ENCODE results near the gene CRTC3.
A peak's percentile ranks its signal among the peaks of the same experiment; 100 is the strongest.

Gene CRTC3

GRCh38 chr15:90598031-90598577 is 68.4 kb downstream of the CRTC3 start:
- DNase-seq (ENCODE audit: low read depth), result peak; percentile 61
- peak overlapping the region; percentile 29 for H3K4me3 ChIP-seq (ENCODE audit: low read depth, low read length)
- TF ChIP-seq, protein P1, sequence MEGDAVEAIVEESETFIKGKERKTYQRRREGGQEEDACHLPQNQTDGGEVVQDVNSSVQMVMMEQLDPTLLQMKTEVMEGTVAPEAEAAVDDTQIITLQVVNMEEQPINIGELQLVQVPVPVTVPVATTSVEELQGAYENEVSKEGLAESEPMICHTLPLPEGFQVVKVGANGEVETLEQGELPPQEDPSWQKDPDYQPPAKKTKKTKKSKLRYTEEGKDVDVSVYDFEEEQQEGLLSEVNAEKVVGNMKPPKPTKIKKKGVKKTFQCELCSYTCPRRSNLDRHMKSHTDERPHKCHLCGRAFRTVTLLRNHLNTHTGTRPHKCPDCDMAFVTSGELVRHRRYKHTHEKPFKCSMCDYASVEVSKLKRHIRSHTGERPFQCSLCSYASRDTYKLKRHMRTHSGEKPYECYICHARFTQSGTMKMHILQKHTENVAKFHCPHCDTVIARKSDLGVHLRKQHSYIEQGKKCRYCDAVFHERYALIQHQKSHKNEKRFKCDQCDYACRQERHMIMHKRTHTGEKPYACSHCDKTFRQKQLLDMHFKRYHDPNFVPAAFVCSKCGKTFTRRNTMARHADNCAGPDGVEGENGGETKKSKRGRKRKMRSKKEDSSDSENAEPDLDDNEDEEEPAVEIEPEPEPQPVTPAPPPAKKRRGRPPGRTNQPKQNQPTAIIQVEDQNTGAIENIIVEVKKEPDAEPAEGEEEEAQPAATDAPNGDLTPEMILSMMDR (IDR thresholded peaks at IDR 0.05; ENCODE audit: low read depth, low read length, missing control alignments), result peak; percentile 37

DNA sequence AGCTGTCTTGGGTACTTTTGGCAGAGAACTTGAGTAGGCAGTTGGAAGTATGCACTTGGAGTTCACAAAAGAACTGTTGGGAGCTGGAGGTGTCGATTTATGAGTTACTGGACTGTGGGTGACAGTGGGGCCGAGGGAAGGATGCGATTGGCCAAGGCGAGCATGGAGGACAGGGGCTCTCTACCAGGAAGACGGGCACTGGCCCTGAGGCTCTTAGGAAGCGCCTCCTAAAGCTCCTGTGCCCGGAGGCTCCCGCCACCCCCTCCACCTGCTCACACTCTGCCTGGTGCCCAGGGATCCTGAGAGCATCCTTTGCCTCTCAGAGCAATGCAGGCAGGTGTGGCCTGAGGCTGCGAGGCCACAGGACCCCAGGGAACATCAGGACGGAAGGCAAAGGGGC is 69.0 kb downstream of the CRTC3 start:
- peak overlapping the region; percentile 29 for H3K4me3 ChIP-seq (ENCODE audit: low read depth, low read length)
- no peak for DNase-seq (ENCODE audit: low read depth)
- TF ChIP-seq, protein P1 (IDR thresholded peaks at IDR 0.05; ENCODE audit: low read depth, low read length, missing control alignments), result no peak

GRCh38 chr15:90599116-90599515 is 69.4 kb downstream of the CRTC3 start:
- H3K4me3 ChIP-seq (ENCODE audit: low read depth, low read length), result no peak overlapping the region; the same call in 1 of the 2 replicates
- DNase-seq (ENCODE audit: low read depth), result no peak
- TF ChIP-seq, protein P1 (IDR thresholded peaks at IDR 0.05; ENCODE audit: low read depth, low read length, missing control alignments), result no peak

GRCh38 chr15:90599644-90600043 is 69.9 kb downstream of the CRTC3 start:
- DNase-seq (ENCODE audit: low read depth), result no peak
- TF ChIP-seq, protein P1 (IDR thresholded peaks at IDR 0.05; ENCODE audit: low read depth, low read length, missing control alignments), result no peak

DNA sequence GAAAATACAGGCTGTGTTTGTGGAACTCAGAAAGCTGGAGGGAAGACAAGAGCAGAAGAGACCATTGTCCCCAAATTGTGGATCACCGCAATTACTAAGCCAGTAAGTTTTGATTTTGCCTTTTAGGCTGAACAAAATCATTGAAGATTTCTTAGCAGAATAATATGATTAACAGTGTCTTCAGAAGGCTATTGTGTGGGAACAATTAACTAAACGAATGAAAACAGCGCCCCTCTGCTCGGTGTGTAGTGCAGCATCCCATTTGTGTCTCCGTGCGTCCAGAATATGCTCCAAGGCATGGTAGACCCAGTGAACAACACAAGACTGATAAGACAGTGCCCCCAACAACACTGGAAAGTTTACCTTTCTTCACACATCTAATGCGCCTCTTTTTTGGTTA is 71.2 kb downstream of the CRTC3 start:
- TF ChIP-seq, protein P1 (IDR thresholded peaks at IDR 0.05; ENCODE audit: low read depth, low read length, missing control alignments), result no peak
- no peak overlapping the region for H3K4me3 ChIP-seq (ENCODE audit: low read depth, low read length)
- DNase-seq (ENCODE audit: low read depth), result no peak

More at GRCh38 chr15:90599644-90600043, 69.9 kb downstream of the CRTC3 start:
- no peak overlapping the region for H3K4me3 ChIP-seq (ENCODE audit: low read depth, low read length)

- TF ChIP-seq, protein P1 (IDR thresholded peaks at IDR 0.05; ENCODE audit: low read depth, low read length, missing control alignments), result peak; percentile 37
- H3K4me3 ChIP-seq (ENCODE audit: low read depth, low read length), result no peak overlapping the region
- no peak for DNase-seq (ENCODE audit: low read depth)
Measured at GRCh38 chr15:90603893-90604292, 74.2 kb downstream of the CRTC3 start.

DNA sequence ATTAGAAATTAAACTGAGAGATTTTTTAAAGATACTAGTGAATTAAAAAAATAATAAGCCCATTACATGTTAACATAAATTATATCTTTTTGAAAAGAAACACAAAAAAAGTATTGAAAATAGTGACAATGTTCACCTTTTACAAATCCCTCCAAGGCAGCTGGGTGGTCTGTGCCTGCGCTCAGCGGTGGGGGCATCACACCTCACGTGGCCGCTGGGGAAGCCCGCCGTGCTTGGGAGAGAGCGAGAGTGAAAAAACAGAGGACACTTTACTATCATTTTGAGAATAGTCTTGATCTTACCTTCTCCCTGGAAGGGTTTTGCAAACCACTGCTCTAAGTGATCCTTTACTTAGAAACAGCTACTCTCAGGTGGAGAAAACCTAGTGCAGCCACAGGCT is 76.9 kb downstream of the CRTC3 start:
- DNase-seq (ENCODE audit: low read depth), result no peak
- TF ChIP-seq, protein P1 (IDR thresholded peaks at IDR 0.05; ENCODE audit: low read depth, low read length, missing control alignments), result no peak
- H3K4me3 ChIP-seq (ENCODE audit: low read depth, low read length), result no peak overlapping the region
